HL-60/S4 treated with phorbol 12-myristate 13-acetate at 8.2 ng/mL for 4 days and 3 days (cell line): ENCODE results near the gene TWSG1.
"Not testable (repeated sequence)": the region's sequence is repeated elsewhere in the genome, so short reads cannot be mapped to it uniquely, and the experiment has no call there.

ENCODE experiments used
- in situ Hi-C: fragments of 300-500 bp; cut with MboI; formaldehyde crosslinking; loops from 2 replicates; pipeline ENCODE4 v1.15.0; 2022; ENCODE audit warnings: low sequenced_read_pairs

Gene TWSG1

GRCh38 chr18:9421901-9422327 is 87.3 kb downstream of the TWSG1 start:
- in situ Hi-C loops = no loop called here

DNA sequence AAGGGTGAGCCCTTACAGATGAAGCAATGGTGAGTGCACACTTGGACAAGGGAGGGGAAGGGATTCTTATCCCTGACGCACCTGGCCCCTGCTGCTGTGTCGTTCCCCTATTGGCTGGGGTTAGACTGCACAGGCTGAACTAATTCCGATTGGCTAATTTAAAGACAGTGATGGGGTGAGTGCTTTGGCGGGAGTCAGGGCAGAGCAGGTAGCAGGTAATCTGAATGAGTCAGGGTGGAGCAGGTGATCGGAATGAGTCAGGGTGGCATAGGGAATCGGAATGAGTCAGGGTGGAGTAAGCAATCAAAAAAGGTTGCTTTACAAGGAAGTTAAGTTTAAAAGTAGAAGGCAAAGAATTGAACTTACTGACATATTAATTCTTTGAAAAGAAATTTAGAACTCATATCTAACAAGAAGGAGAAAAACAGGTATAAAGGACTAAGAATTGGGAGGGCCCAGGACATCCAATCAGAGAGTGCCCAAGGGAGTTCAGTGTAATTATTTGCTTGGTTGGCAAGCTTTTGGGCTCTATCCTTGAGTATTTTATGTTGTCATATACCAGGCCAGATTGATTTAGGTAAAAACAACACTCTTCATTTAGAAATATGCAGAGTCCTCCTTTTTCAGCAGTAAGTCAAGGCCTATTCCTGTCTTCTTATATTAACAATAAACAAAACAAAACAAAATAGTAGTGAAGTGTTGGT is 88.4 kb downstream of the TWSG1 start:
- in situ Hi-C loops = no loop called here

DNA sequence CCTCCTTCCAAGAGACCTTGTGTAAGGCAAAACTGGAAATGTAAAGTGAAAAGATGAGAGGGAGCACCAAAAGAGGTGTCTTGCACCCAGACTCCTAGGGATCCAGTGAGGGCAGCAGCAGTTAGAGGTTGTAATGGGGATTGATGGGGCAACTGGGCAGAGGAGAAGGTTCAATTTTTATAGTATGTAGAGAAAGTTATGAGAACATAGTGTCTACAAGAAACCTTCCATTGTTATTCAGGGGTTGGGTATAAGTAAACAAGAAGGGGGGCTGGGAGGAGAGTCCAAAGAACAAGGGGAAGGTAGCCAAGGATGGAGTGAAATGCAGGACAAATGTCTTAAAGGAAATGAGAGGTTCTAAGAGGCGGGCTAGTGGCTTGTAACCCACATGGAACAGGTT is 89.1 kb downstream of the TWSG1 start:
- in situ Hi-C loops = not testable (repeated sequence)

- in situ Hi-C loops = not testable (repeated sequence)
These were observed 89.7 kb downstream of the TWSG1 start for GRCh38 chr18:9424235-9424634.

DNA sequence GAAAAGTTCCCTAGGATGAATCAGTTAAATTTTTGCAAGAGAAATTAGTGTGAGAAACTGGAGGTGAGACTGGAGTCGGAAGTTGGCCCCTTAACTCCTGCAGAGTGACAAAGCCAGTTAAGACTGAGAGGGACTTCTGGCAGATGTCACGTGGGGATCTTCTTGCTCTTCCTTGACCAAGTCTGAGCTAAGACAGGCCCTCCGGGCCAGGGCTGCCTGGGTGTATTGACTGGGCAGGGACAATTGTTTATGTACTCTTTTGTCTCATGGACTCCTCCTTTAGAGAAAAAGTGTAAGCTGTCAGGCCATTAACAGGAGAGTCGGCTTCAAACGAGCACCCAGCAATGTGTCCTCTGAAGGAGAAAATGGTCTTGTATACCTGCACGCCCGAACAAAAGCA is 92.2 kb downstream of the TWSG1 start:
- in situ Hi-C loops = no loop called here

DNA sequence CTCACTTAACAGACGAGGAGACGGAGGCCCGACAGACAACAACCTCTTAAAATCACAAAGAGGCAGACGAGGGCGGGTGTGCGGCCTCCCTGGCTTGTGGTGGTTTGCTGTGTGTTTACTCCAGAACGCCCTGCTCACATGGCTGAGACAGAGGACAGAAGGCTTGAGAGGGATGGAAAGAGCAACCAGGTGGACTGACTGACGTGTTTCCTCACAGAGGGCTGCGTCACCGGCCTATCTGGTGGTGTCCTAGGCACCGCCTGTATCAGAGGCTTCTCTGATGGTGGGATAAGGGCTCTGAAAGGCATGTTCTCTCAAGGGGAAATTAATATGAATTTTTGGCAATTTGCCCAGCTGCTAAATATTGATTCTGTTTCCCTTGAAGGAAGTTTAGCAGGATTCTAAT is 93.7 kb downstream of the TWSG1 start:
- in situ Hi-C loops = no loop called here

GRCh38 chr18:9428862-9429661 is 94.5 kb downstream of the TWSG1 start:
- in situ Hi-C loops = no loop called here

GRCh38 chr18:9429662-9429993 is 95.1 kb downstream of the TWSG1 start:
- in situ Hi-C loops = no loop called here

GRCh38 chr18:9430315-9430714 is 95.7 kb downstream of the TWSG1 start:
- in situ Hi-C loops = not testable (repeated sequence)

- in situ Hi-C loops = no loop called here
These were observed 96.7 kb downstream of the TWSG1 start for GRCh38 chr18:9431296-9431695.

- in situ Hi-C loops = not testable (repeated sequence)
These were observed 98.5 kb downstream of the TWSG1 start for GRCh38 chr18:9433122-9433521.

DNA sequence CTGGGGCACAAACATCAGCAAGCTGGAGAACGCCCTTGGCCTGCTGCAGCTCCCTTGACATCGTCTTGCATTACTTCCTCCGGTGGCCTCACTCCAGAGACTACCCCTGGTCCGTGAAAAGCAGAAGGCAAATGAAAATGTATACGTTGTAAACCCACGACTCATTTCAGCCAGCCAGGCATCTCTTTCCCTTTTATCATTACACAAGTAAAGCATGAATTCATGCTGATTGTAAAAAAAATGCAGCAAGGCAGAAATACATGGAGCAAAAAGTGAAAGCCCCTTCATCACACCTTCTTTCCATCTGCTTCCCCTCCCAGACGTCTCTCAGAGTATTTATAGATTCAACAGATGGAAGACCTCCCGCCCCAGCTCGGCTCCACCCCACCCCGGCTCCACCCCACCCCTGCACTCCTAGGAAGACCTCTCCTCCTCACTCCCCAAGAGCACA is 99.1 kb downstream of the TWSG1 start:
- in situ Hi-C loops = no loop called here

DNA sequence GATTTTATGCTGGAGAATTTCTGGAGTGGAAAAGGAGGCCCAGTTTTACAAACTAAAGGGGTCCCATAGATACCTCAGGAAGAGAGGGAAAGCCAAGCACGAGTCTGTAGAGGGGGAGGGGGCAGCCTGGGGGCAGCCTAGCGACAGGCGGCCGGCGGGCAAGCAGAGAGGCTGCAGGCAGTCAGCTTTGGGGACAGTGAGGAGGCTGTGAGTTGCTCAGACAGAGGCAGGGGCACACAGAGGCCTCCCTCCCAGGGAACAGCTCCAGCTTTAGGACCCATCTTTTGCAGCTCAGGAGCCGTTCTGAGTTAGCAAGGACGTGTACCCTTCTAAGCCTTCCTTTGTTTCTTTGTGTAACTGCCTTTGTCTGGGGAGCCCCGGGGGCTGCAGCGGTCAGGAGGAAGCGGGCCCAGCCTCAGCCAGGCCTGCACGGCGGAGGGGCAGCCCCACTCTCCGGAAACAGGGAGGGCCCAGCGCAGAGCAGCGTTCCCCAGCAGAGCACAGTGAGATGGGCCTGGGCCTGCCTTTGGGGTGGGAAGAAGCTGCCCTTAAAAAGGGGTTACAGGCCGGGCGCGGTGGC is 99.6 kb downstream of the TWSG1 start:
- in situ Hi-C loops = no loop called here

DNA sequence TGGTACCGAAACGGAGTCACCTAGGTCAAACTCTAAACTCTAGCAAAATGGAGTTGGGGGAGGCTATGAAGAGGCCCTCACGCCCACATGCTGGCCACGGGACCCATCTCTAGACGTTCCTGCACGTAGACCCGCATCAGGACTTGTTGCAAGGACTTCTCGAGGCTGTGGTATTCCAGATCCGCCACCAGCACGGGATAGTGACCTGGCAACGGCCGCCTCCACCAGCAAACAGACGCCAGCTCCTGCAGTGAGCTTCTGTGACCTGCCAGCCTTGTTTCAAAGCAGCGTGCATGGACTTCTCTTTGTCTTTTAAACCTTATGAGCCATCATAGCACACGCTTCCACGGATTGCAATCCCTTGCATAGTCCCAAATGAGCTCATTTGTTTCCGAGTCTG is 100.5 kb downstream of the TWSG1 start:
- in situ Hi-C loops = no loop called here

DNA sequence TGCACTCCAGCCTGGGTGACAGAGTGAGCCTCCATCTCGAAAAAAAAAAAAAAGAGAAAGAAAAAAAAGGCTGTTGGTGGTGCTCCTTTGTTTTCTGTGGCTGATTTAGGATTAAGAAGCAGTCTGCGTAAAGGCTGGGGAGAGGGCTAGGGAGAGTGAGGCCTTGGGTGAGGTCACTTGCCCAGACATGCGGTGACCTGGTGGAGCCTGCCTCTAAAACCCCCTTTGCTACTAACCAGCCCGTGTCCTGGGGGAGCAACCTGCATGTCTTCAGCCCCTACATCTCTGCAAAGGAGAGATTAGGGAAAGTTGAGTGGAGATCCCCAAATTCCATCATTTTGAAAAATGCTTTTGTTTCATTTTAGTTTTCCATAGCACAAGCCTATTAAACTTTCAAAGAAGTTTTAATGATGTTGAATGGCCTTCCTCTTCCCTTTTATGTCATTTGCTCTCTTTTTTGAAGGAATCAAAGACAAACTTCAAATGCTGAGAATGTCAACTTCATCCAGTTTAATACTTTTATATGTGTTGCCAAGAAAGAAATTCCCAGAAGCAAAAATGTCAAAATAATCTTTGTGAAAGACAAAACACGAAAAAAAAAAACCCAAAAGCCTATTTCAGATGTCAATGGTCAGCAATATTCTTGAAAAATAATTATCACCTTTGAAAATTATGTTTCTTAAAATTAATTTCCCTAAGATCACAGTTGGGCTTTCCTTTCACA is 101.8 kb downstream of the TWSG1 start:
- in situ Hi-C loops = no loop called here

- in situ Hi-C loops = no loop called here
These were observed 102.5 kb downstream of the TWSG1 start for GRCh38 chr18:9437021-9437437.

DNA sequence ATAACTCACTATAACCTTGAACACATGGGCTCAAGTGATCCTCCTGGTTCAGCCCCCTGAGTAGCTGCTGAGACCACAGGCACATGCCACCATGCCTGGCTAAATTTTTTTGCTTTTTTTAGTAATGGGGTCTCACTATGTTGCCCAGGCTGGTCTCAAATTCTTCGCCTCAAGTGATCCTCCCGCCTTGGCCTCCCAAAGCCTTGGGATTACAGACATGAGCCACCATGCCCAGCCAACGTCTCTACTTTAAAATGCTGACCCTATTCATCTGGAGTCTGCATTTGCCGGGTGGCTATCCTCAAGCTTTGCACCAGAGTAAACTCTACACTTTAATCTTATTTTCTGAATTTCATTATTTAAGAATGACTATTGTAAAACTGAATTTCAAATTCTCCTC is 103.1 kb downstream of the TWSG1 start:
- in situ Hi-C loops = no loop called here

- in situ Hi-C loops = no loop called here
These were observed 106.5 kb downstream of the TWSG1 start for GRCh38 chr18:9441061-9441460.

- in situ Hi-C loops = no loop called here
These were observed 110.0 kb downstream of the TWSG1 start for GRCh38 chr18:9444549-9444948.

- in situ Hi-C loops = no loop called here
These were observed 112.3 kb downstream of the TWSG1 start for GRCh38 chr18:9446839-9447238.

DNA sequence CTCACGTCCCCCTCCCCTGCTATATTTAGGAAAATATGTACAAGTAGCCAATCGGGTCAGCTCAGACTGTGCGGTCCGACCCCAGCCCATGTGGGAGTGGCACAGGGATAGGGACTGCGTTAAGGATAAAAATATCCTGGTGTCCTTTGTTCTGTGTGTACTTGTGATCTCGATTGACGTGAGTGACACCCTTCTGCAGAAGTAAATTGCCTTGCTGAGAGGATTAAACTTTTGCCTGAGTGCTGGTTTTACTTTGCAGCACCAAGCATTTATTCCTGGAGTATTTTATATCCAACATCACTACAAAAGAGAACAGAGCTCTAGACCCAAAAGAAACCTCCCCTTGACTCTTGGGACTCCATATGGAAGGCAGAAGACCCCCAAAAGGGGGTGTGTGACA is 112.8 kb downstream of the TWSG1 start:
- in situ Hi-C loops = no loop called here
